GM18508 (cell line): ENCODE data around the gene PPP1R2B.
"Not testable (repeated sequence)": the region's sequence is repeated elsewhere in the genome, so short reads cannot be mapped to it uniquely, and the experiment has no call there.

Experiments
- ATAC-seq: cut with Tn5 transposase; IDR thresholded peaks from one replicate; pipeline ENCODE4 v1.9.1; 2021; ENCODE audit warnings: moderate number of reproducible peaks; ENCODE audit not compliant: insufficient read depth, unreplicated experiment

PPP1R2B gene

GRCh38 chr5:156850206-156850751, at the start of gene PPP1R2B:
PPP1R2B (plus strand) TSS chr5:156850295; CDS start chr5:156850563, 268 bp downstream.
- no peak for ATAC-seq

DNA sequence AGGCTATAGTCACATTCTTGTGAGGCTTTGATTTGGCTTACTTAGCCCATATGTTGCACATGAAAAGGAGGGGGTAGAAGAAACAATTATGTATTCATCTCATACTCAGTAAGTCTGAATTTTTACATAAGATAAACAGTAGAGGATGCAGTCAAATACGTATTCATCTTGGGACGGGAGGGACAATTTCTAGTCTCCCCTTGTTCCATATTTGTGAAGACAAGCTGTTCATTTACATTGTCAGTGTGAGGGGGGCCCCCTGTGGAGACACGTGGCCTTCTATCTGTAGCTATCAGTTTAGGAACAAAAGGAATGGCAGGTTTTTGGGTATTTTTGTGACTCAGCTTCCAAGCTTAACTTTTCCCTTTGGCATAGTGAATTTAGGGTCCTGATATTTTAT, 49.2 kb upstream of the PPP1R2B start:
- ATAC-seq = no peak

GRCh38 chr5:156802501-156802900, 47.6 kb upstream of the PPP1R2B start:
- no peak for ATAC-seq

DNA sequence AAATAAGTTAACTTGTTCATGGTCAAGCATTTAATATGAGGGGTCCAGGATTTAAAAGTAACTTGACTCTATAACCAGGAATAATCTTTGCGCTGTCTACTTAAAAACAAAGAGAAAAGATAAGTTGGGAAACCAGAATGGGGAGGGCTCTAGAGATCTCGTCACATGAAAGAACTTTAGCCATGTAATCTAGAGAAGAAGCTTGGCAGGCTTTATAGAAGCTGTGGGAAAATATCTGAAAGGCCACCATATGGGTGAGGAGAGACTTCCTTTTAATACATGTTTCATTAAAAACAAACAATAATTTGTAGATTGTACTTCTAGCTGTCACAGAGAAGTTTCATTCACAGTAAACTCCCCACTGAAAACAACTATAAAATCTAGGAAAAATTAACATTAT, 46.7 kb upstream of the PPP1R2B start:
- no peak for ATAC-seq

DNA sequence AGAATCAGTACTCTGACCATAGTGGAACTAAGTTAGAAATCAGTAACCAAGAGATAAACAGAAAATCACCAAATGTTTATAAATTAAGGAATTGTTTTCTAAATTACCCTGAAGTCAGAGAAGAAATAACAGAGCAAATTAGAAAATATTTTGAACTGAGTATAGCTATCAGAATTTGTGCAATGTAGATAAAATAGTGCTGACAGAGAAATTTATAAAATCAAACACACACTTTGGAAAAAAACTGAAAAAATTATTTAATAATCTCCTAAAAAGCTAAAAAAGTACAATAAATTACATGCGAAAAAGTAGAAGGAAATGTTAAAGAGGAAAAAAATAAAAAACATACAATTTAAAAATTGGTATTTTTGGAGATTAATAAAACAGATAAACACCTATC, 37.1 kb upstream of the PPP1R2B start:
- ATAC-seq = no peak

- ATAC-seq = no peak
Observed at GRCh38 chr5:156815988-156816599, 34.0 kb upstream of the PPP1R2B start.

DNA sequence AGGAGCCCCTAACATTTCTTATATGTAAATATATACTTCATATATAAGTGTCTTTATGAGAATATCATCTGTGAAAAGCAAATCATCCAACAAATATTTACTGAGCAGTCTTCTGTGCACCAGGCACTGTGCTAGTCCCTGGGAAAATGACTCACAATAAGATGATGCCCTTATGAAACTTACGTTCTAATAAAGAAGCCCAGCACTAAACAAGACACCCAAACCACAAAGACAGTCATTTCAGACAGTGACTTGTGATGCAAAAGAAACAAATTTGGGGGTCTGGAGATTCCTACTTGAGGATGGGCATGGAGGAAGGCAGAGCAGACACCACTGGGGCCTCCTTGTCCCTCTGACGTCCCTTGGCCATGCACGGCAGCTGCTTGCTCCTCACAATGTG, 30.6 kb upstream of the PPP1R2B start:
- no peak for ATAC-seq

DNA sequence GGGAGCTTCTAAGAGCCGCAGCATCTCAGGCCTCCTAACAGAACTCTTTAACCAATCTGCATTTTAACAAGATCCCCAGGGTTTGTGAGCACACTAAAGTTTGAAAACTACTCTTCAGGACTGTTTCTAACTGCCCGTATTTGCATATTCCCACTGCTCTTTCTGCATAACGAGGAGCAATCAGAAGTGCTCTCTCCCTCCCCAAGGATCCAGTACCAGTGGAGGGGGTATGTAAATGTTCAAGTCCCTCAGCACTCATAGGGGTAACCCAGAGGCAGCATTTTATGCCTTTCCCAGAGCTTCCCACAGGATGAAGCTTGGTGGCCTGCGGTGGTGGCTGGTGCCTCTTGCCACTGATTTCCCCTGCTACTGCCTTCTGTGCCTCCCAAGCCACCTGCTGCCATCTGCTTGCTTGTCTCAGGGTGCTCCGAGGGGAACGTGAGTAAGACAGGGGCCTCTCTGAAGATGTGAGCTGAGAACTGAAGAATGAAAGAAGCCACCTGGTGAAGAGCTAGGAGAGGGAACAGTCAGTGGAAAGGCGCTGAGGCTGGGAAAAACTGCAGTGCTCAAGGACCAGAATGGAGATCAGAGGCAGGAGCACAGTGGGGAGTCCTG, 30.0 kb upstream of the PPP1R2B start:
- ATAC-seq = no peak

DNA sequence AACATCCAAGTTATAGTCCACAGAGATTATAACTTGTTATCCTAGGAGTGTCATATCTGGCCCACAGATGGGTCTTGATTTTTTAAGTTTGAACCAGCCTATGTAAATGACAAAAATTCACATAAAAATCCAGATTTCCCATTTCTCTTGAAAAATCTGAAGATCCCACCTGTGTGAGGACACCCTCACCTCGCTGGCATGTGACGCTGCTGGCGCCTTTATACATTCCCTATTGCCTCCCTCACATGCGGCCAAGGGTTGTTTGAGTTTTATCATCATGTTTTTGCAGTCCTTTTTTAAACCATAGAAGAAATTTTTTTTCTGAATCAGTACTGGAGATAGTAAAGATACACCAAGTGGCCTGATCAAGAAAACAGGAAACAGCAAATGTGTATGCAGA, 25.9 kb upstream of the PPP1R2B start:
- ATAC-seq = no peak

DNA sequence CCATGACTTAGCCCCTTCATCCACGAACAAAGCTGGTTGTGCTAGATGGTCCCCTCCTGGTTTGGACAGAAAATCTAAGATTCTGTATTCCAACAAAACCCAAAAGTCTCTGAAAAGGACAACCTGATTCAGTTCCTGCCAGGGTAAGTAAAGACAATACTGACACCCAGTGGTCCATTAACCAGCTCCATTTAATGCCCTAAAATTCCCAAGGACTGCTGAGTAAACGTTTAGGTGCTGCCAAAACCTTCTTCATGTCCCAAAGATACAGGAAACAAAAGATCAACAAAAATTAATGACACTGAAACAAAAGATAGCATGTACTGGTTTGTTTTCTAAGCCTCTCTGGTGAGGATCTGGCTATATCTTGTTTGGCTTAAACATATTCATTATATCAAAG, 25.3 kb upstream of the PPP1R2B start:
- ATAC-seq = no peak

DNA sequence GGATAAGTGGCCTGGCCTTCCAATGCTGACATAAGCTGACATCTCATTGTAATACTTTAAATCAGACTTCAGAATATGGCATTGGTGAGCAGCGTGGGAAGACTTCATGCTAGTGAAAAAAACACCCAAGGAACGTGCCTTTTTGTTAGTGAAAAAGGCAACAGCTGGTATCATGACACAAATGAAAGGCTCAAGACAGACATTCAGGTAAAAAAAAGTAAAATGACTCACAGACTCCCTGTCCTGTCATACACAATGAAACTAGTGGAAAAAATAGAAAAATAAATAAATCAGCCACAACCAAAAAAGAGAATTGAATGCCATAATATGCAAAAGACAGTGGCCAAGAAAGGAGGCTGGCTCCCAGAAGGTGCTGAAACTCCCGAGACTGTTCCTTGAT, 24.4 kb upstream of the PPP1R2B start:
- no peak for ATAC-seq

- peak; percentile 80 for ATAC-seq
Observed at GRCh38 chr5:156826150-156826549, 23.9 kb upstream of the PPP1R2B start.

- no peak for ATAC-seq
Observed at GRCh38 chr5:156834916-156835315, 15.2 kb upstream of the PPP1R2B start.

DNA sequence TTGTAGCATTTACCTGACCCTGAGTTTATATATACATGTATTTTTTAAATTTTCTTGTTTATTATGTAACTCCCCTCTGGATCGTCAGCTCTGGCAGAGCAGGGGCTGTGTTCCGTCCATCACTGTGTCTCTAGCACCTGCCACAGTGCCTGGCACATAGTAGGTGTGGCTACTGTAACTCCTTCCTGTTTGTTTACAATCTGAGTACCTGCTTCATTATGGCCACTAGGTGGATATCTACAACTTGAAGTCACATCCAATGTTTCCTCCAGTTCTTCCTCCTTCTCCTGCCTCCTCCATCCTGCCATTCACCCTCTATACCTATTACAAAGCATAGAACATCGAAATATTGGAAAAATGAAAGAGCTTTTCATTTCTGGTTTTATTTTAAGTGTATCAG, 14.2 kb upstream of the PPP1R2B start:
- peak; percentile 55 for ATAC-seq

DNA sequence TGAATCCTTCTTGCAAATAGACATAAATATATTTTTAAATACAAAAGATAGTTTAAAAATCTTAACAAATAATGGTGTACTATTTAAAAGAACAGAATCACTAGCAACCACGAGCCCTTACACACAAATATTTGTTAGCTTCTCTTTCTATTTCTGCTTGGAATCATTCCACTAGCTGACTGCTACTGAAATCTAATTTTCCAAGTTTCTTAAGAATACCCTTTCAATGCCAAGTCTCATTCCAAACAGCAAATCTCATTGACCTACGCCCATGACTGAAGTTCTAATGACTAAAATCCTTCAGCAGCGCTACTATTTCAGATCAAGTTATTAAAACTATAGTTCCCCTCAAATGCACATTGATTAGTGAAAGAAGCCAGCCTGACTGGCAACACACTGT, 13.2 kb upstream of the PPP1R2B start:
- no peak for ATAC-seq

- ATAC-seq = no peak
Observed at GRCh38 chr5:156838961-156839360, 11.1 kb upstream of the PPP1R2B start.

- no peak for ATAC-seq
Observed at GRCh38 chr5:156841737-156842136, 8.4 kb upstream of the PPP1R2B start.

- no peak for ATAC-seq
Observed at GRCh38 chr5:156846914-156847313, 3.2 kb upstream of the PPP1R2B start.

DNA sequence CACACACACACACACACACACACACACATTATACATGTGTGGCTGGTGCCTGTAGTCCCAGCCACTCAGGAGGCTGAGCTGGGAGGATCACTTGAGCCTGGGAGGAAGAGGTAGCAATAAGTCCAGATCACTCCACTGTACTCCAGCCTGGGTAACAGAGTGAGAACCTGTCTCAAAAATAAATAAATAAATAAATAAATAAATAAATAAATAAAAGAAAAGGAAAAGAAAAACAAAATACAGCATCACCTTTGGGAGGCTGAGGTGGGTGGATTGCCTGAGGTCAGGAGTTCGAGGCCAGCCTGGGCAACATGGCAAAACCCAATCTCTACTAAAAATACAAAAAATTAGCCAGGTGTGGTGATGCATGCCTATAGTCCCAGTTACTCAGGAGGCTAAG, 1.6 kb upstream of the PPP1R2B start:
- not testable (repeated sequence) for ATAC-seq

DNA sequence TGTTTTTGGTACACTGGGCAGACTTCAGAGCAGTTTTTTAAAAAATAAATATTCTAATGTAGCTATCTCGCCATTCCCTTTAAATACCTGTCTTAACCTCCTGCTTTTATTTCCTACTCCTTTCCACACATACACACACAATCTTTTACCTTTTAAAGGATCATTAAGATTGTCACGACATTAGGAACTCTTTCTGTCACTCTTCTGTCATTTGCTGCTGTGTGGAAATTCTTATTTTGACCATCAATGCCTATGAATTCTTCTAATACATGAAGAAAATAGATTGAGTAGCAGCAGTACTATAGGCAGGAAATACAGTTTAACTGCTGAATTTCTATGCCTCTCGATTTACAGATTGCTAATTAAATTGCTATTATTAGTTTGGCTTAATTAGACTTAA, 1.8 kb downstream of the PPP1R2B start:
- ATAC-seq = no peak

GRCh38 chr5:156853055-156853454, 3.0 kb downstream of the PPP1R2B start:
- ATAC-seq = not testable (repeated sequence)

DNA sequence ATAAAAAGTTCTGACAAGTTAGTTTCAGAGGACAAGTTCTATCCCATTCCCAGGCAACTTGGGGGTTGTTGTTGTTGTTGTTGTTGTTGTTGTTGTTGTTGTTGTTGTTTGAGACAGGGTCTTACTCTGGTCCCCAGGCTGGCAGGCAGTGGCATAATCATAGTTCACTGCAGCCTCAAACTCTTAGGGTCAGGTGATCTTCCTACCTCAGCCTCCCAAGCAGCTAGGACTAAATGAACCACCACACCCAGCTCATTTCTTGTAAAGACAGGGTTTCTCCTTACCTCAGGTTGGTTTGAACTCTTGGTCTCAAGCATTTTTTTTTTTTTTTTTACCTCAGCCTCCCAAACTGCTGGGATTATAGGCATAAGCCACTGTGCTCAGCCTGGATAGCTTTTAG, 15.3 kb downstream of the PPP1R2B start:
- no peak for ATAC-seq
